GM19463 (cell line): ENCODE data around the gene COL25A1.
A peak's percentile ranks its signal among the peaks of the same experiment; 100 is the strongest.
"Not testable (repeated sequence)": the region's sequence is repeated elsewhere in the genome, so short reads cannot be mapped to it uniquely, and the experiment has no call there.

Experiments
- ATAC-seq: cut with Tn5 transposase; IDR thresholded peaks from one replicate; pipeline ENCODE4 v1.9.1; 2021; ENCODE audit warnings: mild to moderate bottlenecking, moderate library complexity; ENCODE audit not compliant: unreplicated experiment

COL25A1 gene

DNA sequence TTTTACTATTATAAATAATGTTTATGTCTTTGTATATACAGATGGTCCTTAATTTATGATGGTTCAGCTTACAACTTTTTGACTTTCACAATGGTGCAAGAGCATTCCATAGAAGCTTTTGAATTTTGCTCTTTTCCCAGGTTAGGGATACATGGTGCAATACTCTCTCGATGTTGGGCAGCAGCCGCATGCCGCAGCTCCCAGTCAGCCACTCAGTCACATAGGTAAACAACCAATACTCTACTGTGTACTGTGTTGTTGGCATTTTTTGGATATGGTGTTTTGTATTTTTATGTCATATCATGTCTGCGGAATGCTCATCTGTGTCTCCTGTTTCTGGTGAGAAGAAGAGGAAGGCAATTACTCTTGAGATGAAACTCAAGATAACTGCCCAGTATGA, 281.6 kb downstream of the COL25A1 start:
- no peak for ATAC-seq

DNA sequence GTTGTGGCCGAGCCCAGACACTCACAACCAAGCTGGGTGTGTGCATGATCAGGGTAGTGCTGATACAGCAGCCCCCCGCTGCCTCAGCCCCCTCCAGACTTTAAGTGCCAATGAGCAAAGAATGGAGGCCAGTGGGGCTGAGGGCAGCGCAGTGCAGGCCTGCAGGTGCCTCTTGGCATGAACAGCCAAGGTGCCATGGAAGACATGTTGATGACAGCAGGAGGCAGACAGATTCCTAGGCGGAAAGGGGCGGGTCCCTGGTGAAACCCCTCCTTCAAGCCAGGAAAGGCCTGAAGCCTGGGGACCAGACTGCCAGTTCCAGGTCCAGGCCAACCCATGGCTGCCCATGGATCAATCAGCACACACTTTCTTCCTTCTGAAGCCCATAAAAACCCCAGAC, 286.3 kb downstream of the COL25A1 start:
- no peak for ATAC-seq

DNA sequence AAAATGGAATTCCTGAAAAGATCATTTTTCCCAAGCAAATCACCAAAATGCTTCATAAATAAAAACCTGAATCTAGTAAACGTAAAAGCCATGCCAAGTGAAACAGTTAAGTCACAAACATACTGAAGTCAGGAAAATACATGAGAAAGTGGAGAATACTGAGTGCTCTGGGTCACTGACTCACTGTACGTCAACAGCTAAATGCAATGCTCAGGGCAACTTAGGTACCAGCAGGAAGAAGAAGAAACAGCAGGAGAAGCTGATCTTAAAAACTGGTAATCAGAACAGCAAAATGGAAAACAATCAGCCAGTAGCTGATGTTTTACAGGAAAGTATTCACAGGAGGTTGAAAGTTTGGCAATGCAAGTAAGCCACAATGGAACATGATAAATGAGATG, 287.0 kb downstream of the COL25A1 start:
- ATAC-seq = no peak

DNA sequence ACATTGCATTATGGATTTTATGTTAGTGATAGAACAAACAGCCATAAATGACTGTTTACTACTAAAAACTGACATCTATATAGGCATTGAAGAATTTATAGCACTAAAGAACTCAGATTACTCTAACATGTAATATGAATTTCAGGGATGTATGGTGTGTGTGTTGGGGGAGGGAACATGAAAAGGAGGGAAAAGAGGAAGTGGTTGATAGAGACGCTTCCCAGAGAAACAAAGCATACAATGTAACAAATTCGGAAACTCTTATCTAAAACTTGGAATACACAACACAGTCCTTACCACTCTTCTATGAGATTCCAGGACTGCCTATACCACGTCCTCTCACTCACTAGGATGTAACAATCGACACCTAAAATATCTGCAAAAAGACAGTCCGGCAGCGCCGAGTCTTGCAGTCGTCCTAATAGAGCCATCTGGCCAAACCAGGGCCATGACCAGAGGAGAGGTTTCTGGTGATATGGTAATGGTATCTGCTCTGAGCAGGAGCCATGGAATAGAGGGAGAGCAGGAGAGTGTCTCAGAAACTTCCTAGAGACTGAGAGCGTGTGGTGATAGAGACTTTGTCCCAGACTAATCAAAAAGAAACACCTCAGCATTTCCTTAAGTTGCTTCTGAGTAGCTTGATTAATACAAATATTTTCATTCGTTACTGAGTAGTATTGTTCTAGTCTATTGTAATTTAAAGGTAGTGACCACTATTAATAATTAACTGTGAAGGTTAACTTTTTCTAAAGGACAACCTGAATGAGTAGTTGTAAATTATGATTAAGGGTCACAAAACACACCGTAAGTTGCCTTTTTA, 287.7 kb downstream of the COL25A1 start:
- ATAC-seq = no peak

DNA sequence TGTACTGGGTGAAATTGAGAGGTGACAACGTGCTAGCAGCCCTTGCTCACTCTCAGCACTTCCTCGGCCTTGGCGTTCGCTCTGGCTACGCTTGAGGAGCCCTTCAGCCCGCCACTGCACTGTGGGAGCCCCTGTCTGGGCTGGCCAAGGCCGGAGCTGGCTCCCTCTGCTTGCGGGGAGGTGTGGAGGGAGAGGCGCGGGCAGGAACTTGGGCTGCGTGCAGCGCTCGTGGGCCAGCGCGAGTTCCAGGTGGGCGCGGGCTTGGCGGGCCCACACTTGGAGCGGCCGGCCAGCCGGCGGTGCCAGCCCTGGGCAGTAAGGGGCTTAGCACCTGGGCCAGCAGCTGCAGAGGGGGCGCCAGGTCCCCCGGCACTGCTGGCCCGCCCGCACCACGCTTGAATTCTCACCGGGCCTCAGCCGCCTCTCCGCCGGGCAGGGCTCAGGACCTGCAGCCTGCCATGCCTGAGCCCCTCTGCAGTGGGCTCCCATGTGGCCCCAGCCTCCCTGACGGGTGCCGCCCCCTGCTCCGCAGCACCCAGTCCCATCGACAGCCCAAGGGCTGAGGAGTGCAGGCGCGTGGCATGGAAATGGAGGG, 290.1 kb downstream of the COL25A1 start:
- ATAC-seq = no peak

DNA sequence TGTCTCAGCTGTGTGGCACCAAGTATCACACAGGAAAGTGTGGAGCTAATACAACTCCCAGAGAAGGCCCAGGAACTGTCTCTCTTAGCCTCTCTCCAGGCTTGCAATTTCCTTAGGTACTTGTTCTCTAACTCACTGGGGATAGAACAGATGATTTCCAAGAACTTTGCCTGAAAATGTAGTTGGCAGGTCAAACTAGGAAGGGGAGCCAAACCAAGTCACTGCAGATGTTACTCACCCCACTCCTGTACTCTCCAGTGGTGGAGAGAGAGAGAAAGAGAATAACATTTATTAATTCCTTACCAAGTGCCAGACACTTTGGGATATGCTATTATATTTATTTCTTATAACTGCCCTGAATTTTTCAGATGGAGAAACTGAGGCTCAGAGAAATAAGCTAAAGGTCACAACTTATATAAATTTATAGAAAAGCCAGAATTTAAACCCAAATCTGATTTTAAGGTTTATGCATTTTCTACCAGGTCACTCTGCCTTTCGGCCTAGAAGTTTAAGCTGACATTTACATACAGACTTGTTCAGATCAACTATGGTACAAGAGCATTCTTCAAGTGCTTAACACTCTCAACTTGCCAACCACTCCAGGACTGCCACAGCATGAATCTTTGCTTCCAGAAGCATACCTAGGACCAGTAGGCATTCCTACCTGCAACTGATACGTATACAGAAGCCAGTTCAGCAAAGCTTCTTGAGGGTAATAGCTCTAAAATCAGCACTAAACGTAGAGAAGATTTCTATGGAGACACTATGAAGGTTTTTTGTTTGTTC, 291.0 kb downstream of the COL25A1 start:
- no peak for ATAC-seq

DNA sequence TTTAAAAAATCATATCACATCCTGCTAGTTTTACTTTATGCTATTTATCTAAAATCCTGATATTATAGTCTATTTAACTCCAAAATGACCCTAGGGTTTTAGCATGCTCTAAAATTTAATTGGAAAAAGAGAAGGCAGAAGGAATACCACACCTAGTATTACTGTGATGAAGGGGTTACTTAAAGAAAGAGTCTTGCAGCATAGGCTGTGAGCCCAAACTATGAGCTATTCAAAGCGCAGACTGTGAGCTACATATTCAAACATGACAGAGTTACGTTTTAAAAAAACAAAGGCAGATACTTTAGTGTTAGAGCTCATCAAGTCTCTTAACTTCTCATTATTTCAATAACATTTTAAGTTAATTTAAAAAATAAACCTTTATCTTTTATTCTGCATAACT, 291.9 kb downstream of the COL25A1 start:
- no peak for ATAC-seq

DNA sequence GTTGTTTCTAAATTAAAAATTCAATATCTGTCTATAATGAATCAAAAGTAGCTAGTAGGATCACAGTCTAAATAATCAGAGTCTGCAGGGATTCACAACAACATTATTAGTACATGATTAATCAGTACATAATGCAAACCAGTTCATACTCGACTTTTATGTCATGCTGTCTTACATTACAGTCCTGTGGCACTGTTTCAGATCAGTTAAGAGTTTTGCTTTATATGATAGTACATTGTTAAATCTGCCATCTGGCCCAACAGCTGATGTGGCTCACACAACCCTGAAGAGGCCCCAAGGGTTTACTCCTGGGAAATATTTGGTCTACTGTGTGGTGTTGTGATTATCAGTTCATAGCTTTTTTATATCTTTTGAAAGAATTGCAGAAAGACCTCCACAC, 292.5 kb downstream of the COL25A1 start:
- no peak for ATAC-seq

DNA sequence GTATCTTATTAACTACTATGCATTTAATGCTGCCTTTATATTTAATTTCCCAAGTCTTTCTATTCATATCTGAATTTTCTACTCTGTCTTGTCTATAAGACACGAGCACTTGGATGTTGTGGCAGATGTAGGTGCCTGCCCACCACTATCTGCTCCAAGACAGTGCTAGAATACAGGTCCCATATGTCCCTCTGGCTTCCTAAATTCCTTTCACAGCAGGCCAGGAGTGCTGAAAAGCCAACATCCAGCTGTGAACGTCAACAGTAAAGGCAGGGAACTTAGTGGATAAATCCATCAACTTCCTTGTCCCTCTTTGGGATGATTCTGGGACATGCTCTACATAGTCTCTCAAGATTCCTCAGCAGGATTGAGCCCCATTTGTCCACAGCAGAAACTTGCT, 294.5 kb downstream of the COL25A1 start:
- ATAC-seq = no peak

DNA sequence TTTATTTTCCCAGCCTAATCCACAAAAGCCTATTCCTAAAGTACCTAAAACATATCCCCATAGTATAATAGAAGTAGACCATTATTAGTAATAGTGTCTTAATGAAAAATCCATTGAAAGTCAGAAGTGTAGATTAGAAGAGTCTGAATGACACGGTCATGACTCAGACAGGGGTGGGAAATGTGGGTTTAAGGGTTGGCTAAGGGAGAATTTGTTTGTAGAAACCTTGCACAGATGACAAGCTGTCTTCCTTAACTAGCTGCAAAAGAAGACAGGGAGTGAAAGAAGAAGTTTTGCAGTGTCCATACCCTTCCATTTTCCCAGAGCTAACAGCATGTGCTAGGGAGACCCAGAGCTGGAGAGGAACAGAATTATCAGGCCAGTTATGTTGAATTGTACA, 296.9 kb downstream of the COL25A1 start:
- no peak for ATAC-seq

DNA sequence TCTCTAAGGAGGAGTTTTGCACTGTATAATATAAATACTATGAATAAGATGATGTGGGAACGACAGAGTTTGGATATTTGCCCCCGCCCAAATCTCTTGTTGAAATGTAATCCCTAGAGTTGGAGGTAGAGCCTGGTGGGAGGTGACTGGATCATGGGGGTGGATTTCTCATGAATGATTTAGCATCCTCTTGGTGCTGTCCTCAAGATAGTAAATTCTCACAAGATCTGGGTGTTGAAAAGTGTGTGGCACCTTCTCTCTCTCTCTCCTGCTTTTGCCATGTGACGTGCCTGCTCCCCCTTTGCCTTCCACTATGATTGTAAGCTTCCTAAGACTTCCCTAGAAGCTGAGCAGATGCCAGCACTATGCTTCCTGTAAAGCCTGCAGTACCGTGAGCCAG, 298.0 kb downstream of the COL25A1 start:
- no peak for ATAC-seq

DNA sequence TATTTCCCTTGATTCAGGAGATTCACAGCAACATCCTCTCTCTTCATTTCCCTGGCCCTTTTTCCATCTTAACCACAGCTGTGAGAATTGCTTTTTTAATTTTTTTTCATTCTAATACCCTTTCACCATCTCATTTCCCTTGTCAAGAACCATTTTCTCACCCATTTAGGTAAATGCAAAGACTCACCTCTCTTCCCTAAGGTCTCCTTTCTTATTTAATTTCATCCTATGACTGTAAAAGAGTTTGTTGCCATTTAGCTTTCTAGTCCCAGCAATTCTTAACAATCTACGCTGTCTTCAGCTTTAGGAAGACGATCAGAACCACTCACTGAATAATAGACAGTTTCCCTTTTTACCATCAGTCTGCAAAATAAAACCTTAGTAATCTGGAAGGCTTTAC, 298.5 kb downstream of the COL25A1 start:
- no peak for ATAC-seq

DNA sequence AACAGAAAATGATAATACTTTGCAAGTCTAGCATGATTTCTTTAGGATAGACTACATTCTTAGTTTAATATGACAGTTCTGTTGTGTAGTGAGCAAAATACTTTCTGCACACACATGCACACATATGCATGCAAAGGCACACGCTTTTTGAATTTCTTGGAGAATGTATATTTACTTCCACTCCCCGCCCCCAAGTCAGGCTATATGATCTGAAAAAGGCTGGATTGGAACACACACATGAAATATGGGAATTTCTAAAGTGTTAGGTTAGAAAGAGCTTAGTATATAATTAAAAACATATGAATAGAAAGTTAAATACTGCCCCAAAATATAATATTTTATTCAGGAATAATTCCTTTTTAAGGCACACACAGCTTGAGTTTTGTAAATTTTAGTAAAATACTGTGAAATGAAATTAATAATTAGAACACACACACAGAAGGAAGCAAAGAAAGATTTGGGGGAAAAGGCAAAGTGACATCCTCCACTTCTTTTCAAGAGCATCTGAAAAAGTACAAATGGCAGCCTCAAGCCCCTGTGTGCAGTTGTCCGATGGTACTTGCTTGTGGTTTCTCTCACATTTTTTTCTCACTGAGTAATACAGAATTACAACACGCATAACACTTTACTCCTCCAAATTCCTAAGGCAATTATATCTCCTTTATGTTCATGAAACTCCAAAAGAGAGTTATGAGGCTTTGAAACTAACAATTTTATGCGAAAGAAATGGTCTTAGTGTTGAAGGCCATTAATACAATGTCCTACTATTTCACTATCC, 310.7 kb downstream of the COL25A1 start:
- no peak for ATAC-seq

DNA sequence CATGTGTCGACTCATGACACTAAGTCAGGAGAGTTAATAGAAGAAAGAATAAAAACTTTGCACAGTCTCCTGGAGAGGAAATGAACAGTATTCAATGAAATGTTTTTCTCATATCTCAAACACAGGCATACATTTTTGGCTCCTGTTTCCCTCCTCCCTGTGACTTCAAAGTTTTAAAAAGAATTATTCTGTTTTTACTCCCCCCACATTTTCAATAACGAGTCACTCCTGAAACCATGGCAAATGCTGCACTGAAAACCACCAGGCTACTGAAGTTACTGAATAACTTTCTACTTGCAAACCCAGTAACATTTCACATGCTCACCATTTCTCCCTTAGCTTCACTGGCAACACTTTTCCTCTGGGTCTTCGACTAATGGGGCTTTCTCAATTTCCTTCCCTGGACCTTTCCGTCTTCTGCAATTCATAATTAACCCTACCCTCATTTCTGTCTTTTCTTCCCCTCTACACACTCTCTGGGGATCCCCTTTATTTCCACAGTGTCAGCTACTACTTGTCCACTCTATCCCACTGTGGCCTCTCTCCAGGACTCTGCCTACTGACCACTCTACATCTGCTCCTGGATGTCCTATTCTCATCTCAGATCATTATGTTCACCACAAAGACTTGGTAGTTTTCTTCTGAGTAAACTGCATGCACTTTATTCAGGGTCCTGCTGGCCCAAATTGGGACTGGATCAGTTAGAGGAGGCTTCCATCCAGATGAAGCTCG, 313.8 kb downstream of the COL25A1 start:
- ATAC-seq = peak; percentile 81

DNA sequence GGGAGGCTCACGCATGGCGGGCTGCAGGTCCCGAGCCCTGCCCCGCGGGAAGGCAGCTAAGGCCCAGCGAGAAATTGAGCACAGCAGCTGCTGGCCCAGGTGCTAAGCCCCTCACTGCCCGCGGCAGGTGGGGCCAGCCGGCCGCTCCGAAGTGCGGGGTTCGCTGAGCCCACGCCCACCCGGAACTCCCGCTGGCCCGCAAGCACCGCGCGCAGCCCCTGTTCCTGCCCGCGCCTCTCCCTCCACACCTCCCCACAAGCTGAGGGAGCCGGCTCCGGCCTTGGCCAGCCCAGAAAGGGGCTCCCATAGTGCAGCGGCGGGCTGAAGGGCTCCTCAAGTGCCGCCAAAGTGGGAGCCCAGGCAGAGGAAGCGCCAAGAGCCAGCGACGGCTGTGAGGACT, 318.0 kb downstream of the COL25A1 start:
- not testable (repeated sequence) for ATAC-seq

DNA sequence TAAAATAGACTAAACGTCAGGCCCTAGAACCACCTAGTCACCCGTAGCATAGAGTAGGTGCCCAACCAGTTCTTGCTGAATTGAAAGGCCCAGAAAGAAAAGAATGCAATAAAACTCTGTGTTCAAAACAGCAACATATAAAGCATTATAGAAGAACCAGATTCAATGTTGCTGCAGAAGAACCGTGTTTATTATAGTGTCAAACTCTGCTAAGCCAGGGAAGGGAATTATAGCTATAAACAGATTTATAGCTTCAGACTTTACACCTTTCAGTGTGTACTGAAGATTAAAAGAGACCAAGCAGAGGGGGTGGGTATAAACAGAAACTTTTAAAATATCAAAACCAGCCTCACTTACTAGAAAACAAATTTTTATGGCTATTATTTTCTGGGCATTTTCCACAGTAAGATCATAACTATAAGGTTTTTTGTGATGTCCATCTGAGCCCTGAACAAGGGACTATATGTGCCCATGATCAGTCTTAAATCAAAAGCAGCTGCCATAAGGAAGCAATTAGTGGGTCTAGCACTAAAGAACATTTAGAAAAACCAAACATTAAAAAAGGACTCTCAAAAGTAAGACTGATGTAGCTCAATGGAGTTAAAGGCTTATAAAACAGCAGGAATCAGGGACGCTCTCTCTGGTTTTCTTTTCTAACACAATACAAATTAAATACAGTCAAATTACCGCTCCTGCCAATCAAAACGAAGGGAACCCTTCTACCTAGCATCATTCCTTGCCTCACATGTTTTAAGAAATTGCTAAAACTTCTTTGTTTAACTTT, 319.9 kb downstream of the COL25A1 start:
- no peak for ATAC-seq

DNA sequence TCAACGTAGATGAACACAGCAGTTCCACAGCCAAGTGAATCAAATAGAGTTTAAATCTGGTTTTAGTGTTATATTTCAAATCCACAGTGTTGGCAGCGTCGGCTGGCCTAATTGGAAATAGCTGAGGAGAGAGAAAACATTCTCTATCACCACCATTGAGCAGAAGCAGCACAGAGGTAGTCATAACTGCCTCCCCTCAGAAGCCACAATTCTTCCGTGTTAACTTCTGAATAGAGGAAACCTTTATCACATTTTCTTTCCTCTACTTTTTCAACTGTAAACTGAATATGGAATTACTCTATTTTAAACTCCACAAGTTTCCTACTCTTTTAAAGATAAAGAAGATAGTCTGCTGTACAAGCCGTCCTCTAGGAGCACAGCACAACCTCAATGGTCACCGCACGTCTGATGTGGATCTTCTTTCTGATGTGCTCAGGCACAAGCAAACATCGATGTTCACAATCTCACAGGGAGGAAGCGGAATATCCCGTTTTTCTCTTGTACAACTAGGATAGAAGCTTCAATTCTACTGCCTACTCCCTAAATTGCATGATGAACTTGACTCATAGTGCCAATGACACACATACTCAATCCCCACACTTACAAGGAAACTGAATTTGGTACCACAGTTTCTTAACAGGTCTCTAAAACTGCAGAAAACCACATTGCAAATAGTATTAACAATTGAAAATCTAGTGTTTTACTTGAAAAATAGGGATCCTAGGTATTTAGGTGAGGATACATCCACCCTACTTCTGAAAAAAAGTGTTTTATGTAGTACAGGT, 321.8 kb downstream of the COL25A1 start:
- ATAC-seq = no peak

DNA sequence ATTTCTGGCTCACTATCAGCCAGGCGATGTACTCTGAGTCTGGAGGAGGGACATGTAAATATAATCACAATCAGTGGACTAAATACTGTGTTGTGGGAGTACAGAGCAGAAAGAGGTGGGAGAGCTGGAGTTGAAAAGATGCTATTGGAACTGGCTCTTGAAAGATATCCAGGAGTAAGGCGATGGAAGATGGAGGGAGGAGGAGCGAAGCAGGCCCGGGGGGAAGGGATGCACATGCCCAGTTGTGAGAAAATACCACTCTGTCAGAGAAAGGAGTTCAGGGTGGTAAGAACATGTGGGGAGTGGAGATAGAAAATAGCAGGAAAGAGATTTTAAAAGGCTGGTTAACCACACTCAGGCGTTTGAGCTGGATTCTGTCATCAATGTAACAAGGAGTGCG, 322.7 kb downstream of the COL25A1 start:
- ATAC-seq = no peak

DNA sequence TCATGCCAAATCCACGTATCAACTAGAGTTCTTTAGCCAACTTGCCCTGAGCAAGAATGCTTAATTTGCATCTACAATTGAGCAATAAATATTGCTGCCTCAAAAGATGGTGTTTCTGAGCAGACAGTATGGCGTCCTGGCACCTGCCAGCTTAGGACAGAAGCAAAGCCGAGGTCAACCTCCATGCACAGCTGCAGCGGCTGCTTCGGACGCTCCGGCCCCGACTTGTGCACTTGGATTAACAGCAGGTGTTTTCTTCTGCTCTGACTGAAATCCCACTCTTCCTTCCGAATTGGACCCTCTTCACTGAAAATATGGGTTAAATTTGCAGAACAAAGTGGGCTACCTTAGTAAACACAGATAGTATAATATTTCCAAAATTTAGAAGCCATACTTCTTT, 324.4 kb downstream of the COL25A1 start:
- no peak for ATAC-seq
